CD4-positive, alpha-beta T cell treated with Interleukin-6 at 100 ng/mL for 8 hours (primary cell): ENCODE data around the gene IHH.

Experiments
- DNase-seq: peaks from one replicate; pipeline ENCODE4 v3.0.0-alpha.2; 2020; ENCODE audit warnings: mixed read lengths, low spot score

Gene IHH

DNA sequence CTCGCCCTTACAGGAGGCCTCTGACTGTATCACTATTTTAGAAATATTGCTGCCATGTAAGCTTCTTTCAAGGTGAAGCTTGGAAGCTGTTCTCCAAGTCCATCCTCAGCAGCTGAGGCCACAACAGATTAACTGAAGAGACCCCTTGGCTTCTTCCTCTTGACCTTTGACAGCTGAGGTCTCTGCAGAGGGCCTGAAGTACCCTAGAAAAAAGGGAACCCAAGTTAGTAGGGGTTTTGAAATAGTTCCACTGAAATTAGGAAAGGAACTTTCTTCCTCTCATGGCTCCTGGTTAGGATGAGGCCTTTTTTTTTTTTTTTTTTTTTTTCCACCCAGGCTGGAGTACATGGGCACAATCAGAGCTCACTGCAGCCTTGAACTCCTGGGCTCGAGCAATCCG lies 15.5 kb upstream of the IHH start:
- no peak for DNase-seq

DNA sequence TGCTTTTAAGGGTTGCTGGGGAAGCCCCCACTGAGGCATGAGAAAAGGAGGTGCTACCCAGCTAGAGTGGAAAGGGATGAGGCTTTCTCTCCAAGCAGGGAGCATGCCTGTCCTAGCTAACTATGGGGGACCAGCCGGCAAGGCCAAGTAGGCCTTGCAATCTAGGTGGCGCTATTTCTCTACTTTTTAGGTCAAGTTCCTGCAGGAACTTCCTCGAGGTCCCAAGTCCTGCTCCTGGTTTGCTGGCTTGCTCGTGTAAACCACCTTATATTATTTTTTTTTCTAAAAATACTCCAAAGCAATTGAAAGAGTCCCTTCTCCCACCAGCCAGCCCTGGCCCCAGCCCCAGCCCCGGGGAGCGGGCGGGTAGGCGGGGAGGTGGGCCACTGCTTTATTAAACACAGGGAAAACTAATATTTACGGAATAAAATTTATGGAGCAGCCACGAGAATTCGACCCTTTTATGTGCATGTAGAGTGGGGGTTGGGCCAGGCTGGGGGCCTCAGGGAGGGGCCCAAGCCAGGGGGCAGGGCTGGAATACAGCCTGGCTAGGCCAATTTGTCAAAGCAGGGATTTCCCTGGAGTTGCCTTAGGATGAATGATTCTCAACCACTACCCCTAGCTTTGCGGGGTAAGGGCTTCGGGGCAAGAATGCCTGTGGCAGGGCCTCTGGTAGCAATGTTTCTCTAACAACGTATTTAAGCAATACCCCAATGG lies 12.8 kb upstream of the IHH start:
- DNase-seq = no peak

DNA sequence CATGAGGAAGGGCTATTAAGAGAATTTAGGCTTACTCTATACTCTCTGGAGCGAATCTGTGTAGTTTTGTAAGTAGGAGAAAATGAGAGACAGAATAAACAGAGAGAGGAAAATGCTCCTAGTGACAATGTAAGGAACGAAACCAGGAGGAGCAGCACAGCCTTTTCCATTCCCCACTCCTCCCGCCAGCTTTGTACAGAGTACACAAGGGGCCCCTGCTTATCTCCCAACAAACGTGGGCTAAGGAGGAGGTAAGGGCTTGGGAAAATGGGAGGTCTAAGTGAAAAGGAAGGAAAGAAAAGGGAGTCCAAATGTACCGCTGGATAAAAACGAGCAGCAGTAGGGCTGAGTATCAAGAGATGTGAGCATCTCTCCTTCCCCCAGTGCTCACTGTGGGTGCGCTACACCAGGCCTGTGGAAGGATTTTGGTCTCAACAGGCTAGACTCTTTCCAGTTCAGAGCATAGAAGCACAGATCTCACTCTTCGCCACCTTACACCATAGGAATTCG lies 12.1 kb upstream of the IHH start:
- no peak for DNase-seq

DNA sequence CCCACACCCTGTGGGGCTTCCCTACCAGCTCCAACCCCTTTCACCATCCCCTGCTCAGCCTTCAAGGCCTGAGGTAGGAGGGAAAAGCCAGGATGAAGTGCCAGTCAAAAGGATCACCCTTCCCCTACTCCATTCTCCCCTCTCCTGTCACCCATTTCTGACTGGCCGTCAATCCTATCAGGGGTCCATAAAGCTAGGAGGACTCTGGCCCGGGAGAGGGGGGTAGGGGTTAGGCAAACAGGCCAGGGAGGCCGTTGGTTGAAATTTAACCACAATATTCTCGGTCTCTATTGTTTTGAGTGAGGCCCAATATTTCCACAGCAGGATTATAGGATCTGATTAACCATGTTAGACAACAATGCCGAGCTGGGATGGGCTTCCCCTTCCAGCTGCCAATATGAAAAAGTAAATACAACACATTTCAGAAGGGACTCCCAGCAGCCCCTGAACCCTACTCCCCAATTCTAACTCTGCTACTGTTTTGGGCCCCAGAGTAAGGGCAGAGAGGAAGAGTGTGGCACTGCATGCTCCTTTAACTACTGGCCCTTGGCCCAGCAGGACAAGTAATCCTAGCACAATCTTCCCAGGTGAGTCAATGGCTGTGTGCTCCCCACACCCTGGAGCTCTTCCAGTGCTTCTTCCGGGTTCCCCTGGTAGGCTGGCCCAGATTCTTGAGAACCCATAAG lies 10.6 kb upstream of the IHH start:
- no peak for DNase-seq

DNA sequence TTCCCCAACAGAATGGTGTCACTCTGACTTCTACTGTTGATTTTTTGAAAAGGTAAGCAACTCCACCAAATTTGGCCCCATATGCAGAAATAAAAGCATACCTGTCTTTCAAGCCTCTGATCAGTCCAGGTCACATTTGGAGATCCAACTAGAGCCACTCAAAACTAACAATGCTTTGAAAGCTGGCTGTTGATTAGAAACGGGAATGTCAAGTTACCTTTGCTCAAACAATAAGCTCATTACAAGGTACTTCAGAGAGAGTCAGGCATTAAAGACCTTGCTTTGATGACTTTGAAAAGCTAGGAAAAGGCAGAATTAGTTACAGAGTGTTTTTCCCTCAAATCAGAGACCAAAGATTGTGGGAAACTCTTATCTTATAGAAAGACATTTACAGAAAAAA lies 4.8 kb upstream of the IHH start:
- DNase-seq = no peak

DNA sequence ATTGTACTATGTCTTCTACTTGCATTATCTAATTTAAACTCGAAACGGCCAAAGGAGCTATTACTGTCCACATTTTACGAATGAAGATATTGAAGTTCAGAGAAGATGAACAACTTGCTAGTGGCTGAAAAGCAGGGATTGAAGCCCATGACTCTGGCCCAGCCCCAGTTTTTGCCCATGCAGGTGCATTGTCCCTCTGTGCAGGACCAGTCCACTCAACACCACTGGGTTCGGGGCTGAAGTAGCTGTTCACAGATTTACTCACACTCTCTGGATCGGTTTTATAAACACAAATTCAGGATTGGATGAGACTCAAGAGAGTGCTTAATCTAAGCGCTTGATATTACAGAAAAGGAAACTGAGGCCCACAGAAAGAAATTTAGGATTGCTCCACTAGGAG lies 1.4 kb upstream of the IHH start:
- no peak for DNase-seq

DNA sequence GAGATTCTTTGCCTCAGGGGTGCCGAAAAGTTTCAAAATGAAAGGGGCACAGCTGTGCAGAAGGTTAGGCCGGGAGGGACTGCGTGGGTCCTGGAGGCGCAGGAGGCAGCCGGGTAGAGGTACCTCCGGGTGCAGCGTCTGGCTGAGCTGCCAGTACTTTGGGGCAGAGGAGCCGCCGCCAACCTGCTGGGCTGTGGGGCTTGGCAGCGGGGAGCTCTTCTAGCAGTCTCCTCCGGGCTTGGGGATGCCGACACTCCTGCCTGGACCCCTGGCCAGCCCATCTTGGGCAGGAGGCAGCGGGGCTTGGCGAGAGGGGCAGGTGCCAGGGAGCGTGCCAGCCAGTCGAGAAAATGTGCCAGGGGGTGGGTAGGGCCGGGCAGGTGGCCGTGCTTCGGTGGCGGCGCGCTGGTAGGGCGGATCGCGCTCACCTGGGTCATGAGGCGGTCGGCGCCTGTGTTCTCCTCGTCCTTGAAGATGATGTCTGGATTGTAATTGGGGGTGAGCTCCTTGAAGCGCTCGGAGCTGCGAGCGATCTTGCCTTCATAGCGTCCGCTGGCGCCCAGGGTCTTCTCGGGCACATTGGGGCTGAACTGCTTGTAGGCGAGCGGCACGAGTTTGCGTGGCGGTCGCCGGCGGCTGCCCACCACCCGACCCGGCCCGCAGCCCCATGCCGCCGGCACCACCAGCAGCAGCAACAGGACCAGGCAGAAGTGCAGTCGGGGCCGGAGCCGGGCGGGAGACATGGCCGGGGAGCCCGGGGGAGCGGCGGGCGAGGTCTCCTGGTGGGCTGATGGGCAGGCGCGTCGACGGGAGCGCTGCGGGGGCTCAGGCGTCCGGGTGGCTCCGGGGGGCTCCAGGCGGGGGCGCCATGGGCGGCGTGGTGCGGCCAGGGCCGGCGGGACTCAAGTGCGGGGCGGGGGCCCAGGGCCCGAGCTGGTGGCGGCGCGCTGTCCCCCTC lies 717 bp downstream of the IHH start:
- DNase-seq = no peak

DNA sequence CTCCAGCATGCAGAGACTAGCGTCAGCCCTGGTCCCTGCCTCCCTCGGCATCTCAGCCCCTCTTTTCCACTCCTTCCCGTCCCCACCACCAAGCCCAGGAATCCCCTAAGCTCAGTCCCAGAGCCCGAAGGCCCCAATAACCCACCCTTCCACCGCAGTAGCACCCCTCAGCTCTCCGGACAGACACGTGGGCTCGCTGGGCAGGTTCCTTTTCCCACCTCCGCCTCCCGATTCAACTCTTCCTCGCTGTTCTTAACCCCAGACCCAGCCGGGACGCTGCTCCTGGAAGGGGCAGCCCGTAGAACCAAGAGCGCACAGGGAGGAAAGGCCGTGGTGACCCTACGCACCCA lies 1.4 kb downstream of the IHH start:
- no peak for DNase-seq

DNA sequence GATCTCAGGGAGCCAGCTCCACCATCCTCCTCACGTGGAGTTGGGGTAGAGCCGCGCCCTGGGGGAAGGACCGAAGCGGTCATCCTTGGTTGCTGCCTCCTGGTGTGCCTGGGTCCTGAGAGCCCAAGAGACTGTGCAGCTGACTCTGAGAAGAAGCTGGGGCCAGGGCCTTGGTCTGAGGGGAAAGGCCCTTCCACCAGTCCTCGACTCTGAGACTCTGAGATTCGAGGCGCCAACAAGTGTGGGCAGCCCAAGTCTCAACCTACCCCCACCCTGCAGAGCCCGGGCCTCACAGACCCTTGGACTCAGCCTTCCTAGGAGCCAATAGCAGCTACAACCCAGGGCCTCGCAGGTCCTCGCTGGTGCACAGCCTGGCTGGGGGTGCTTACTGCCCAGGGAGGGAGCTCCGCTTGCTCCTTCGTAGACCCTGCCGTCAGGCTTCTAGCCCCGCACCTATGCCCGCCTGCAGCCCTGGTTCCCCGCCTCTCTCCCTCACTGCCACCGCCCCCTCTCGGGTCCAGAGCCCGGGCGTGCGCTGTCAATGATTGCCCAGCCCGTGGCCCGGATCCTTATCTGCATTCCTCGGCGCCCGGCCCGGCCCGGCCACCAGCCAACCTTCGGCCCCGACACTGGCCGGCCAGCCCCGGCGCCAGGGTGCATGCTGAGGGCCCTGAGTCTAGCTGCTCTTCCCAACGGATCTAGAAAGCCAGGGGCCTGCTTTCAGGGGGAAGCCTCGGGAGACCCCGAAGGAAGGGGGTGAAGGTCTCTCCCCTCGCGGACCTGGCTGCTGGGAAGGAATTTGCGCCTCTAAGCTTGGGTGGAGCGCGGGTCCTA lies 2.0 kb downstream of the IHH start:
- DNase-seq = no peak

DNA sequence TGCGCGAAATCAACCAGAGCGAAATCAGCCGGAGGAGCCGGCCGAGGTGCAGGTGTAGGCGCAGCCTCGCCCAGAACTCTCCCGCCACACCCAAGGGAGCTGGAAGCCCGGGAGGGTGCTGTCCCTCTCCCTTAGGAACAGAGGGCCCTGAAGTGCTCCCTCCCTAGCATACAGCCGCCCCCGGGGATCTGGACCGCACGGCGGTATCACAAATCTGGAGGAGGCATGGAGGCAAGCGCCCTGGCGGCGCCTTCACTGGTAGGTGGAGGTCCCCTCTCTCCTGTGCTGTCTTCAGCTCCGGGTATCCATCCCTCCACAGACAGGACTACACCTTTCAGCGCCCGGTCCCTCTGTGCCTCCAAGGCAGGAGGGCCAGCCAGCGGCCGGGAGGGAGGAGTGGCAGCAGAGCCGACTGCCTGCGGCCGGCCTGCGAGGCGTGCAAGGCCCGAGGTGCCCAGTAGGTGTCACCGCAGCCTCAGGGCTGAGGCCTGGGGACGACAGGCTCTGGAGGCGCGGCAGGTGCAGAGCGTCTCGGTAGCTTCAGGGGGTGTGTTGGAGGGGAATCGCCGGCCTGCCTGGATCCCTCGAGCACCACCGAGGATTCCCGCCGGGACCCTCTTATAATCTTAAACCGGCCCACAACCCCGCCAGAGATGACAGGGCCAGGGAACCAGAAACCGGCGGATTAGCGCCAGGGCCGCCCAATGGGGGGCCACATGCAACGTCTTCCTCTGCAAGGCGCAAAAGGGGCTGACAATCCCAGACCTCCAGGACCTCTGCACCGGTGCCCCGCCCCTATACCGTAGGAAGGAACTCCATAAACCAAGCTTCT lies 2.8 kb downstream of the IHH start:
- peak; percentile 68 for DNase-seq

DNA sequence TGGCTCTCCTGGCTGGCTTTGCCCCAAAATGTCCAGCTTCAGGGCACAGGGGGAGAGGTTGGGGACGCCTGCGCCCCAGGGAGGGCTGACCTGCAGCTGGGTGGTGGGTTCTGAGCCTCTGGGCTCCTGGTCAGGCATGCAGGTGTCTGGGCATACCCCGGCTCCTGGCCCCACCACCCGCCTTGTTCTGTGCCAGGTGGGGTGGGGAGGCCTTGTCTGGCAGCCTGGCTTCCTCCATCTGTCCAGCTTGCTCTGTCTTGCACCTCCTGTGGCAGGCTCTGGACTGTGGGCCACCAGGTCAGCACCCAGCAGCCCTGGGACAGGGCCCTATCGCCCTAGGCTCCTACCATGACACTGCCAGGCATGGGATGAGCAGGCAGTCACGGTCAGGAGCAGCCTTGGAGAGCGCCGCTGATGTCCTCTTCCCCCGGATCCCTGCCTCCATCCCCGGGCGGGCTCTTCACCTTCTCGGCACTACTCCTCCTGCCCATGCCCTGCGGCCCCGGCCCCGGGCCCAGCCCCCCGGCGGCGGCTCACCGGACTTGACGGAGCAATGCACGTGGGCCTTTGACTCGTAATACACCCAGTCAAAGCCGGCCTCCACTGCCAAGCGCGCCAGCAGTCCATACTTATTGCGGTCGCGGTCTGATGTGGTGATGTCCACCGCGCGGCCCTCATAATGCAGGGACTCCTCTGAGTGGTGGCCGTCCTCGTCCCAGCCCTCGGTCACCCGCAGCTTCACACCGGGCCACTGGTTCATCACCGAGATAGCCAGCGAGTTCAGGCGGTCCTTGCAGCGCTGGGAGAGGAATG lies 3.6 kb downstream of the IHH start:
- no peak for DNase-seq

DNA sequence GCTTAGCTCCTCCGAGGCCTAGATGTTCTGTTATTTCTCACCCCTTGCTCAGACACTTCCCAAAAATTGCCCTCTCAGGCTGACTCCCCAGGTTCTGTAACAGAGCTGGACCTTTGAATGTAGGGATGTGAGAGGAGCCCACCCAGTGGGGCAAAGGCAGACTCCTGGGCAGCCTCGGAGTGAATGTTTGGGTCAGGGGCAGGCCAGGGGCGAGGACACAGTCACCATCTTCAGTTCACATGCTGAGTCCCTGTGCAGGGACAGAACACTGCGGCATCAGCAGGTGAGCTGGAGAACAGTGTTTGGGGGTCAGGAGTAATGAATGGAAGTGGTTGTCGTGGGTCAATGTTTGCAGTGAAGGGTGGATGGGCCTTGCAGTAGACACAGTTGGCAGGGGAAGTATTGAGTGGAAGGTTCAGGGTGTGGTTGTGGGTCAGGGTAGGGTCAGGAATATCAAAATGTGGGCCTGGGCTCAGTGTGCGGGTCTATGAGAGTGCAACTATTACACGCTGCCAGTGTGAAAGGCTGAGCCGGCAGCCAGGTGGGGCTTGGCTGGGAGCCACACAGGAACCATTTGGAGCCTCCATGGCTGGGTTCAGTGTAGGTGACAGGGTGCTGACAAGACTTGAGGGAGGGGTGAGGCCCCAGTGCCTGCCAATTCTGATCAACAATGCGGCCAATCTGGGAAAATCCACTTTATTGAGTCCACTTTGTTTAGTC lies 4.4 kb downstream of the IHH start:
- DNase-seq = no peak

DNA sequence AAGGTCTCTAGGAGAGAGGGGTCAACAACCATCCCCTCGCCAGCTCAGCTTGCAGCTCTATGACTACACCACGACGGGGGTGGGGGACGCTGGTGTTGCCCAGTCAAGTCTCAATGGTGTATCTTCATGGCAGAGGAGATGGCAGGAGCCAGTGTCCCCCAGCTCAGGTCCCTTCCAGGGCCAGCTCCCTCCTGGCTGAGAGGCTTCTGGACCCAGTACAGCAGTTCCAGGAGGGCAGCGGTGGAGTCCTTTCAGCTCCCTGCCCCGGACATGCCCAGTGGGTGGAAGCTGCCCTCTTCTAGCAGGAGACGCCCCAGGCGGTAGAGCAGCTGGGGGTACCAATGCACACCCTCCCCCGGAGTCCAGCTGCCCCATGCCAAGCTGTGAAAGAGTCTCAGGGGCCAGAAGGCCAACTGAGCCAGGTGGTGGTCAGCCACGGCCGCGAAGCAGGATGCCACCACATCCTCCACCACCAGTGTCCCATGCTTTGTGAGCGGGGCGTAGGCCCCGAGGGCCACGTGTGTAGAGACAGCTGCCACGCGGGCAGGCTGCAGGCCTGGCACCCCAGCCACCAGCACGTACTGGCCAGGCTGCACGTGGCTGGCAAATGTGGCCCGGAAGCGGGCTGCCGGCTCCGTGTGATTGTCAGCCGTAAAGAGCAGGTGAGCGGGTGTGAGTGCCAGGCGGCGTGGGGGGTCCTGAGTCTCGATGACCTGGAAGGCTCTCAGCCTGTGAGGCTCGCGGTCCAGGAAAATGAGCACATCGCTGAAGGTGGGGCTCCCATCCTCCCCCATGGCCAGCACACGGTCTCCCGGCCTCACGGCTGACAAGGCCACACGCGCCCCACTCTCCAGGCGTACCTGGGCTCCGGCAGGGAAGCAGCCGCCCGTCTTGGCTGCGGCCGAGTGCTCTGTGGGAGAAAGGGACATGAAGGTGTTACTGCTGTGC lies 5.5 kb downstream of the IHH start:
- no peak for DNase-seq

DNA sequence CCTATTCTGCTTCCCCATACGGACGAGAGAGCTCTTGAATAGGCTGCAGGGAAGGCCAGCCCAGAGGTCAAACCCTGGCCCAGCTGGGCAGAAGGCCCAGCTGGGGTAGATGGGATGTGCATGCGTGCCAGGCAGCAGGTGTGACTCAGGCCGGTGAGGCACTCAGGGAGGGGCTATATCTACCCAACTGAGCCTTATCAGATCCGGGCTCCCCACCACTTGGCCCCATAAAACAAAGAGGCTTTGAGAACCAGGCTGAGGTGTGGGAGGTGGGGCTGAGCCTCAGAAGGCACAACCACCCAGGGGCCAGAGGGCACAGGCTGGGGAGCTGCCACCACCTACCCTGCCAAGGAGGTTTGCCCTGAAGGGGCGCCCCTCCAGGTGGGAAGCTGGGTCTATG lies 11.4 kb downstream of the IHH start:
- DNase-seq = no peak

DNA sequence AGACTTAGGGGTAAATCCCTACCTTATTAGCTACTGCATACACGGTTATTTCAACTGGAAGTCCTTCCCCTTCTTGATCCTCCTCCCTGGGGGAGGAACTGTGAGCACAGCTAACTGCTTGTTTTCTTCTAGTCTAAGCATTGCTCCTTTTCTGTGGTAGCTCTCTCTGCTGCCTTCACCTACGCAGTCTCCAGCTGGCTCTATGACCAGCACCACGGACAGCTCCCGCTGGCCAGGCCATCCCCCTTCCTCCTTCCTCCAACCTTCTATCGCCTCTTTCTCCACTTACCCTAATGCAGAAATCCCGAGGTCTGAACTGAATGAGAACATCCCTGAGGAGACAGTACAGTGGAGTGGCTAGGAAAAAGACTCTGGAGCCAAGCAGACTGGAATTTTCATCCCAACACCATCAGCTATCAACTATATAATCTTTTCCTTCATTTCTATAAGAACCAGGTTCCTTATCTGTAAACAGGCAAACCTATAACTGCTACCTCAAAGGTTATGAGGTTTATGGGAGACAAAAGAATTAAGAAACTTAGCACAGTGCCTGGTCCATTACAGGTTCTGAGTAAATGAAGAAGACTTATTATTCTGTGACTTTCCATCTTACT lies 14.7 kb downstream of the IHH start:
- no peak for DNase-seq

DNA sequence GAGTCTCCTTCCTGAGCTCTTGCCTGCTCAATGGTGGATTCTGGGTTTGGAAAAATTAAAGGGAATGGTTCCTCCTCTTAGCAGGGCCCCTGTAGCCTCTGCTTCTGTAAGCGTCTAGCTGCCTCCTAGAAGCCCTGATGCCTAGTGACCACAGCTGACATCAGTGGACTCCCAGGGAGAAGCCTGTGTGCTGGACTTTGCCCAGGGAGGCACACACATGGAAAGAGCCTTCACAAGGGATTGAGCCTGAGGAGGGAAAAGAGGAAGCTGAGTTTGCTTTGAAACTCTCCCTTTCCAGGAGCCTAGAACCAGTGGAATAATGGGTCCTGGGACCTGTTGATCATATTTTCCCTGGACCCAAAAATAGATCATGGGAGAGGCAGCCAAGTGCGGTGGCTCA lies 18.0 kb downstream of the IHH start:
- no peak for DNase-seq

DNA sequence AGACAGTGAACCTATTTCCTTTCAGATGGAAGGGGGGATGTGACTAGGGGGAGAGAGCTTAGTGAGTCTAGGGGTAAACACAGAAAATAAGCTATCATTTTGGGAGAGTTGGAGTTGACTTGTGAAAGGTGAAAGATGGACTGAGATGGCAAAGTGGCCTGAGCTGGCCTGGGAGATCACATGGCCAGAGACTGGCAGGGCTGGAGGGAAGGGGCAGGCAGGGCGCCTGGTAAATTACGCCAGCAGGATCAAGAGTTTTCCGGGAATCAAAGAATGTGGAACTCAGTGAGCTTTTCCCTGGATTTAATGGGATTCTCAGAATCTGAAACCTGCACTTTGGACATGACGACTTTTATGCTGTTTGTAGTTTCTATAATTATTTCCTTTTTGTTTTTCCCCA lies 18.6 kb downstream of the IHH start:
- no peak for DNase-seq

DNA sequence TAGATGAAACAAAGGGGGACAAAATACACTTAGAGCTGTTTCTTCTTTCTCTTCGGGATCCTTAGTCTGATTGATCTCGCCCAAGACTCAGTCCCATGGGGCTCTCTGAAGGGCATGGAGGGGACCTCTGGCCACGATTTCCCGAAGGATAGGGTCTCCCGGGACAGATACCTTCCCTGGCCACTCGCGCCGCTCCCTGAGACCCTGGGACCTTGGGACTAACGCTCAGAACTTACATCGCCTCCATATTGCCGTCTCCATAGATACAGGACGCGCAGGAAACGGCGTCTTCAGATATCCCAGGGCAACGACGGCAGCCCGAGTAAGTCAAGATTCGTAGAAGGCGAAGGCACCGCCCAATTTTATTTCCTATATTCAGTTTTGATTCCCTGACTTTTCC lies 19.5 kb downstream of the IHH start, which contains the start of gene CFAP65:
Gene CFAP65 (minus strand): TSS at position 265 of the 400 bp plus-strand sequence. CDS start 2,468 bp downstream, outside the sequence.
- no peak for DNase-seq
